T47D (cell line): ENCODE measurements around the gene EVPL.
"Not testable (repeated sequence)": the region's sequence is repeated elsewhere in the genome, so short reads cannot be mapped to it uniquely, and the experiment has no call there.

Source experiments
- DNase-seq, 2 experiments: peaks; one replicate each; pipeline versions ENCODE4 v3.0.0 to v3.0.0-alpha.2; 2011 to 2012; ENCODE audit warnings: low read depth in 1 of 2, low spot score in 1 of 2
- JUND ChIP-seq: IDR thresholded peaks from 2 replicates; pipeline ENCODE4 v1.6.1; 2012; ENCODE audit warnings: low read depth
- in situ Hi-C: cut with HindIII; loops from 2 replicates; pipeline ENCODE4 v1.10.0; 2016; ENCODE audit warnings: low sequenced_read_pairs, low pct_unique_long_range_greater_than_20kb

Gene EVPL

DNA sequence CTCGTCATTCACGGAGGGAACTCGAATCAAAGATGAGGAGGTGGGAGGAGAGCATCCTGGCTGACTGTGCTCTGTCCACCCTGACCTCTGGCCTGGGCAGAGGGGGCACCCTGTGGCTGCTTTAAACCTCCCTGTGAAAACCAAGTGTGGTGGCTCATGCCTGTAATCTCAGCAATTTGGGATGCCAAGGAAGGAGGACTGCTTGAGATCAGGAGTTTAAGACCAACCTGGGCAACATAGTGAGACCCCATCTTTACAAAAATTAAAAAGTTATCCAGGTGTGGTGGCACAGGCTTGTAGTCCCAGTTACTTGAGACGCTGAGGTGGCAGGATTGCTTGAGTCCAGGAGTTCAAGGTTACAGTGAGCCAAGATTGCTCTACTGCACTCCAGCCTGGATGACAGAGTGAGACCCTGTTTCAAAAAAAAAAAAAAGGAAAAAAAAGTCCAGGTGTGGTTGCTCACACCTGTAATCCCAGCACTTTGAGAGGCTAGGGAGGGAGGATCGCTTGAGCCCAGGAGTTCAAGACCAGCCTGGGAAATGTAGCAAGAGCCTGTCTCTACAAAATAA is 32.2 kb downstream of the EVPL start:
- no peak for TF ChIP-seq JUND
- DNase-seq, result no peak
- in situ Hi-C loops, result no loop called here

- DNase-seq, result no peak
- TF ChIP-seq JUND, result no peak
- in situ Hi-C loops, result no loop called here
Measured at GRCh38 chr17:75991396-75991795, 35.7 kb downstream of the EVPL start.

DNA sequence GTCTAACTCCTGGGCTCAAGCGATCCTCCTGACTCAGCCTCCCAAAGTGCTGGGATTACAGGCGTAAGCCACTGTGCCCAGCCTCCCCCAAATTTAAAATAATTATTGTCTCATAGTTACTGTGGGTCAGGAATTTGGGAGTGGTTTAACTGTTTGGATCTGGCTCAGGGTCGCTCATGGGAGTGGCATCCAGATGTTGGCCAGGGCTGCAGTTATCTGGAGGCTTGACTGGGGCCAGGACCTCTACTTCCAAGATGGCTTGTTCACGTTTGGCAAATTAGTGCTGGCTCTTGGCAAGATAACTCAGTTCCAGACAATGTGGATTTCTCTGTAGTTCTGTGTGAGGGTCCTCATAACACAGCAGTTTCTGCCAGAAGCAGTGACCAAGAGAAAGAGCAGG is 40.1 kb downstream of the EVPL start:
- TF ChIP-seq JUND, result no peak
- no peak for DNase-seq
- in situ Hi-C loops, result no loop called here

GRCh38 chr17:75985986-75986385 is 41.1 kb downstream of the EVPL start:
- in situ Hi-C loops, result no loop called here
- no peak for TF ChIP-seq JUND
- DNase-seq, result no peak

DNA sequence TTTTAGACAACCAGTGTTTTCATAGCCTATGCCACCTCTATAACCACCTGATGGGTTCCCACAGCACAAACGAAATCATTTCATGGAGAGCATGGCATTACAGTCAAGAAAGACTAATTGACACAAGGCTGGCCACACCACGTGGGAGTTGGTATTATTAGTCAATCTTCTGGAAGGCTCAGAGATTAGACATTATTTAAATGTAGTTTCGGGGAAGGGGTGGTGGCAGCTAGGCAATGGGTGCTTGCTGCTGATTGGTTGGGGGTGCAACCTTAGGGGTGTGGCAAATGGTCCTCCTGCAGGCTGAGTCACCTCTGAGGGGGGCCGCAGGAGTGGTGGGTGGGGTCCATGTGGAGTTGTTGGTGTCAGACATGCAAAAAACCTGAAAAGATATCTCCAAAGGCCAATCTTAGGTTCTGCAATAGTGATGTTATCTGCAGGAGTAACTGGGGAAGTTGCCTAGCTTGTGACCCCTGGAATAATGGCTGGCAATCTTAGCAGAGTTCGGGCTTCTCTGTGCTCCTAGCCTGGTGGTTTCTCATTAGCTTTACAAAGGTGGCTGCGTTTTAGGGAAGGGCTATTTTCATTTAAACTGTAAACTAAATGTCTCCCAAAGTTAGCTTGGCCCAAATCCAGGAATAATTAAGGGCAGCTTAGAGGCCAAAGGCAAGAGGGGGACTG is 43.5 kb downstream of the EVPL start:
- no peak for DNase-seq
- no peak for TF ChIP-seq JUND
- in situ Hi-C loops, result no loop called here

DNA sequence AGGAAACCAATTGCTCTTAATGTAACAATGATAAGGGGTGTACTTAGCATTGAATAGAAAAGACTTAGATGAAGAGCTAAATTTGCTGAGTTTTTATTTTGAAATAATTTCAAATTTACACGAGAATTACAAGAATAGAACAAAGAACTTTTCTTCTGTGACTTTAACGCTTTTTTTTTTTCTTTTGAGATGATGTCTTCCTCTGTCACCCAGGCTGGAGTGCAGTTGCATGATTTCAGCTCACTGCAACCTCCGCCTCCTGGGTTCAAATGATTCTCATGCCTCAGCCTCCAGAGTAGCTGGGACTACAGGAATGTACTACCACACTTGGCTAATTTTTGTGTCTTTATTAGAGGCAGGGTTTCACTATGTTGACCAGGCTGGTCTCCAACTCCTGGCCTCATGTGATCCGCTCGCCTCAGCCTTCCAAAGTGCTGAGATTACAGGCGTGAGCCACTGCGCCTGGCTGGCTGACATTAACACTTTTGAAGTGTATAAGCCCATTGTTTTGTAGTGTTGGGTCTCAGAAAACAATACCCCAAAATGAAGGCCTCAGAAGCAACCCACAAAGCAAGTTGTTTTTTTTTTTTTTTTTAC is 46.0 kb downstream of the EVPL start:
- no peak for DNase-seq
- in situ Hi-C loops, result no loop called here
- no peak for TF ChIP-seq JUND

GRCh38 chr17:75980188-75981018 is 46.7 kb downstream of the EVPL start:
- in situ Hi-C loops, result no loop called here

GRCh38 chr17:75979705-75980187 is 47.4 kb downstream of the EVPL start:
- in situ Hi-C loops, result no loop called here
- TF ChIP-seq JUND, result no peak
- DNase-seq, result no peak

More at GRCh38 chr17:75980188-75981018, 46.7 kb downstream of the EVPL start:
- TF ChIP-seq JUND, result no peak
- DNase-seq, result no peak

DNA sequence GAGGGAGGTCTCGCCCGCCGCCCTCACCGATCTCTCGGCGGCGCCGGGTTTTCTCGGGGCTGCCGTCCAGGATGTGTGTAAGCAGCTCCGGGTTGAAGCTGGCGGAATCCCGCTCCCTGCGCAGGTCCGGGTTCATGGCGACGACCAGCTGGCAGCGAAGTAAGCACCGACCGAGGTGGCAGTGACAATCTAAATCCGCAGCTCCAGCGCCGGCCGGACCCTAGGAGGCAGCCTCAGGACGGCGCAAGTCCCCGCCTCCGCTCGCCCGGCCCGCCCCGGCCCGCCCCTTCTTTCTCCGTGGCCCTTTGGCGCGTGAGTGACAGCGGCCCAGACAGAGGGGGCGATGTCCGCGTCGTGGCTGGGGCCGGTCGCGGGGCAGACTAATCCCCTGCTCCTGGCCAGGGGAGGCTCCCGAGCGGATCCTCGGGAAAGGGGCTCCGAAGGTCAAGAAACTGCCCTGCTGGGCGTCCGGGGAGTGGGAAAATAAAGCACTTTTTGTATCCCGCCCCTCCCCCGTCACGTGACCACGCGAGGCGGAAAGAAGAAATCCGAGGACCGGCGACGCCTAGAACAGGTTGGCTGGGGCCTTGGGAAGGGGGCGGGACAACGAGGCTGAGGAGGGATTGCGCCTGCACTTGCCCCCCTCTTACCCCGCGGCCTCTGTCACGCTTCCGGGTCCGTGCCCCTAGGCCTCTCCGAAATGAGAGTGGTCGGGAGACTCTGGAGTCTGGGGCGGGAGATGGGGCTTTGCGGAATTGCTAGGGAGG is 48.0 kb downstream of the EVPL start, which contains the start of the genes ACOX1 and TEN1:
Gene ACOX1, minus strand, starts transcription at position 229 of the 767 bp plus-strand sequence. Its CDS starts 93 bp downstream, at position 136.
Gene TEN1, plus strand, starts transcription at position 303 of the 767 bp plus-strand sequence. CDS start 6,953 bp downstream, outside the sequence.
- in situ Hi-C loops, result no loop called here
- TF ChIP-seq JUND, result no peak
- peak; percentile 65 to 99 for DNase-seq

GRCh38 chr17:75976175-75976848 is 50.8 kb downstream of the EVPL start:
- no peak for DNase-seq
- in situ Hi-C loops, result no loop called here
- TF ChIP-seq JUND, result no peak

DNA sequence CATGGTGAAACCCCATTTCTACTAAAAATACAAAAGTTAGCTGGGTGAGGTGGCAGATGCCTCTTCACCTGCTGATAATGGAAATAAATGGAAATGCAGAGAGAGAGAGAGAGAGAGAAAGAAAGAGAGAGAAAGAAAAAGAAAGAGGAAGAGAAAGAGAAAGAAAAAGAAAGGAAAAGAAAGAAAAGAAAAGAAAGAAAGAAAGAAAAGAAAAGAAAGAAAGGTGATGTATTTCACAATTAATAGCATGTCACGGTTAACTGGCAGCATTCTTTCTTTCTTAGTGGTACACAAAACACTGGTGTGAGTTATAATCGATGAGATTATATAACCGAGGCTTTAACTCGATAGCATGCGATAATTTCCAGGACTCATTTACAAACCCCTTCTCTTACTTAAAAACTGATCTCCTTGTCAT is 51.3 kb downstream of the EVPL start:
- no peak for TF ChIP-seq JUND
- in situ Hi-C loops, result no loop called here
- no peak for DNase-seq

GRCh38 chr17:75975187-75975586 is 51.9 kb downstream of the EVPL start:
- in situ Hi-C loops, DNase-seq: not testable (repeated sequence)
